Effector CD4-positive, alpha-beta T cell (primary cell): ENCODE results near the gene RAB15.

ENCODE experiments used
- DNase-seq: peaks from one replicate; pipeline ENCODE4 v3.0.0-alpha.2; 2020
- total RNA-seq: gene quantifications from one replicate; lab custom pipeline; 2026; lab: John Stamatoyannopoulos, UW

The RAB15 gene
- 4.9 reads per million, percentile 19 among the genes with 10 or more reads in this experiment for total RNA-seq

GRCh38 chr14:64971943-64972791 is at the start of gene RAB15:
Gene RAB15 (minus strand): TSS chr14:64972336. CDS start chr14:64972076, 260 bp downstream.
- peak; percentile 21 for DNase-seq

GRCh38 chr14:65019944-65020566 is 47.9 kb upstream of the RAB15 start:
- no peak for DNase-seq

- DNase-seq = no peak
These were observed 44.3 kb upstream of the RAB15 start for GRCh38 chr14:65016471-65016870.

- no peak for DNase-seq
These were observed 43.3 kb upstream of the RAB15 start for GRCh38 chr14:65015391-65015790.

- DNase-seq = no peak
These were observed 40.2 kb upstream of the RAB15 start for GRCh38 chr14:65012353-65012752.

- DNase-seq = no peak
These were observed 39.4 kb upstream of the RAB15 start for GRCh38 chr14:65011538-65011937.

- DNase-seq = no peak
These were observed 38.2 kb upstream of the RAB15 start for GRCh38 chr14:65010211-65010931.

GRCh38 chr14:65007202-65007601 is 35.1 kb upstream of the RAB15 start:
- no peak for DNase-seq

GRCh38 chr14:65006261-65006721 is 34.2 kb upstream of the RAB15 start:
- DNase-seq = no peak

GRCh38 chr14:65003394-65003793 is 31.3 kb upstream of the RAB15 start:
- DNase-seq = no peak

GRCh38 chr14:65002586-65003210 is 30.6 kb upstream of the RAB15 start:
- no peak for DNase-seq

GRCh38 chr14:65001723-65002122 is 29.6 kb upstream of the RAB15 start:
- no peak for DNase-seq

GRCh38 chr14:65000898-65001591 is 28.9 kb upstream of the RAB15 start:
- DNase-seq = no peak

- DNase-seq = no peak
These were observed 26.4 kb upstream of the RAB15 start for GRCh38 chr14:64998455-64998931.

- DNase-seq = no peak
These were observed 25.1 kb upstream of the RAB15 start for GRCh38 chr14:64997108-64997794.

- DNase-seq = no peak
These were observed 23.2 kb upstream of the RAB15 start for GRCh38 chr14:64995291-64995690.

GRCh38 chr14:64994540-64994939 is 22.4 kb upstream of the RAB15 start:
- DNase-seq = no peak

- no peak for DNase-seq
These were observed 21.3 kb upstream of the RAB15 start for GRCh38 chr14:64993266-64993930.

GRCh38 chr14:64992328-64992885 is 20.3 kb upstream of the RAB15 start:
- DNase-seq = no peak

- DNase-seq = no peak
These were observed 18.8 kb upstream of the RAB15 start for GRCh38 chr14:64990939-64991338.

GRCh38 chr14:64990296-64990695 is 18.2 kb upstream of the RAB15 start:
- DNase-seq = no peak
